Hepatocyte (in vitro differentiated cells): ENCODE measurements around the gene TPRX1. TPM values are rescaled to one million over a fixed set of nuclear protein-coding genes. Genes with fewer than 3 reads are reported as not detected.
"Not testable (repeated sequence)": the region's sequence is repeated elsewhere in the genome, so short reads cannot be mapped to it uniquely, and the experiment has no call there.

Experiments
- DNase-seq: peaks from one replicate; pipeline ENCODE4 v3.0.0-alpha.2; 2016; ENCODE audit warnings: low spot score
- H2AFZ ChIP-seq: fragments of 200-600 bp; sonication (generic); 2 replicates; pipeline ENCODE4 v1.6.0; 2016; ENCODE audit warnings: antibody characterized with exemption, mild to moderate bottlenecking
- H3K27ac ChIP-seq: fragments of 200-600 bp; sonication (generic); 2 replicates; pipeline ENCODE4 v1.5.1; 2016; ENCODE audit warnings: mild to moderate bottlenecking
- H3K27me3 ChIP-seq: fragments of 200-600 bp; sonication (generic); 2 replicates; pipeline ENCODE4 v1.6.1; 2016
- H3K36me3 ChIP-seq: fragments of 200-600 bp; sonication (generic); replicated peaks from 2 replicates; pipeline ENCODE4 v1.5.1; 2016; ENCODE audit warnings: low read depth; ENCODE audit not compliant: insufficient read depth
- H3K4me1 ChIP-seq: fragments of 200-600 bp; sonication (generic); 2 replicates; pipeline ENCODE4 v1.5.1; 2016; ENCODE audit warnings: mild to moderate bottlenecking, moderate library complexity; ENCODE audit not compliant: insufficient read depth
- H3K4me2 ChIP-seq: fragments of 200-600 bp; sonication (generic); 2 replicates; pipeline ENCODE4 v1.6.0; 2016
- H3K4me3 ChIP-seq: fragments of 200-600 bp; sonication (generic); 2 replicates; pipeline ENCODE4 v1.5.1; 2016; ENCODE audit warnings: mild to moderate bottlenecking
- H3K79me2 ChIP-seq: fragments of 200-600 bp; sonication (generic); 2 replicates; pipeline ENCODE4 v1.6.0; 2017; ENCODE audit warnings: mild to moderate bottlenecking
- H3K9me2 ChIP-seq: fragments of 200-600 bp; sonication (generic); replicated peaks from 2 replicates; pipeline ENCODE4 v1.6.0; 2017; ENCODE audit warnings: mild to moderate bottlenecking; ENCODE audit not compliant: insufficient read depth
- H3K9me3 ChIP-seq: fragments of 200-600 bp; sonication (generic); 2 replicates; pipeline ENCODE4 v1.5.1; 2016; ENCODE audit warnings: low read depth, mild to moderate bottlenecking
- H4K20me1 ChIP-seq: fragments of 200-600 bp; sonication (generic); 2 replicates; pipeline ENCODE4 v1.6.0; 2016; ENCODE audit warnings: mild to moderate bottlenecking; ENCODE audit not compliant: insufficient read depth, poor library complexity, severe bottlenecking
- CTCF ChIP-seq: fragments of 200-600 bp; sonication (generic); IDR thresholded peaks from 2 replicates; pipeline ENCODE4 v1.5.1; 2016; ENCODE audit warnings: antibody characterized with exemption, mild to moderate bottlenecking; ENCODE audit not compliant: poor library complexity
- EZH2 ChIP-seq: fragments of 200-600 bp; sonication (generic); IDR thresholded peaks from 2 replicates; pipeline ENCODE4 v1.6.1; 2016; ENCODE audit warnings: antibody characterized with exemption, mild to moderate bottlenecking, borderline replicate concordance
- EZH2phosphoT487 ChIP-seq: fragments of 200-600 bp; sonication (generic); IDR thresholded peaks from one replicate; pipeline ENCODE4 v1.6.1; 2018; ENCODE audit warnings: antibody characterized with exemption, mild to moderate bottlenecking, low read depth, moderate library complexity; ENCODE audit not compliant: unreplicated experiment, severe bottlenecking
- WGBS: methylation state at CpG from one replicate; pipeline ENCODE4 v1.1.6; 2016; ENCODE audit warnings: low lambda C conversion rate; ENCODE audit errors: missing lambda C conversion rate; 5-methylcytosine and 5-hydroxymethylcytosine counted together
- polyA plus RNA-seq: library from polyadenylated mRNA; unstranded; fragments of >200 nt; fragmentation: Nextera tagmentation; extraction: Ambion mirVana; gene quantifications from 2 replicates; pipeline ENCODE4 v1.2.1, GENCODE V29; 2016
- total RNA-seq: library from RNA; depleted of rRNA; stranded (reverse); fragments of >200 nt; gene quantifications from 2 replicates; pipeline ENCODE4 v1.2.3, GENCODE V29; 2014

Gene TPRX1
- total and polyA plus RNA-seq, 2 experiments from 2014 or later: not detected

- H3K4me3 ChIP-seq: no peak overlapping the region
- H3K27me3 ChIP-seq: no peaks in the 10 kb centered on the region
- H4K20me1 ChIP-seq: no peaks in the 10 kb centered on the region
- H2AFZ ChIP-seq: peak overlapping the region; percentile 36
- DNase-seq: peak; percentile 91
- no peaks in the 10 kb centered on the region for H3K36me3 ChIP-seq
- no peaks in the 10 kb centered on the region for H3K9me3 ChIP-seq
- H3K4me1 ChIP-seq: no peaks in the 10 kb centered on the region
- peak overlapping the region; percentile 54 for H3K4me2 ChIP-seq
- H3K27ac ChIP-seq: no peak overlapping the region
- 14% methylated on average over 5 of the region's 10 CpGs for WGBS
- H3K9me2 ChIP-seq: no peaks in the 10 kb centered on the region
- no peaks in the 10 kb centered on the region for H3K79me2 ChIP-seq
- no peak for TF ChIP-seq EZH2
- peak; percentile 90 for TF ChIP-seq CTCF
- no peak for TF ChIP-seq EZH2phosphoT487
Observed at GRCh38 chr19:47790398-47790814, 13.9 kb downstream of the TPRX1 start.

- H3K79me2 ChIP-seq, H4K20me1 ChIP-seq, H3K27me3 ChIP-seq, H3K9me3 ChIP-seq, H3K9me2 ChIP-seq, H3K4me1 ChIP-seq, H3K36me3 ChIP-seq, DNase-seq, H3K4me3 ChIP-seq, H3K27ac ChIP-seq: not testable (repeated sequence)
- Histone ChIP-seq H3K4me2 (peak overlapping the region; percentile 54), H2AFZ (peak overlapping the region; percentile 36)
- WGBS: 64% methylated on average over 13 of the region's 13 CpGs
Observed at GRCh38 chr19:47789811-47790210, 14.5 kb downstream of the TPRX1 start.

DNA sequence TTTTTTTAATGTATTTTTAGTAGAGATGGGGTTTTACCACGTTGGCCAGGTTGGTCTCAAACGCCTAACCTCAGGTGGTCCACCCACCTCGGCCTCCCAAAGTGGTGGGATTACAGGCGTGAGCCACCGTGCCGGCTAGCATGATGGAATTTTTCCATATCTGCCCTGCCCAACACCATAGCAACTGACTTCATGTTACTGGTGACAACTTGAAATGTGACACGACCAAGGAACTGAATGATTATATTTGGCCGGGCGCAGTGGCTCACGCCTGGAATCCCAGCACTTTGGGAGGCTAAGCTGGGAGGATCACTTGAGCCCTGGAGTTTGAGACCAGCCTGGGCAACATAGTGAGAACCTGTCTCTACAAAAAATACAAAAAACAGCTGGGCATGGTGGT is 17.0 kb downstream of the TPRX1 start:
- not testable (repeated sequence) for H3K27ac ChIP-seq, H3K79me2 ChIP-seq, H3K4me1 ChIP-seq, H4K20me1 ChIP-seq, H3K4me3 ChIP-seq, H3K9me2 ChIP-seq, H3K9me3 ChIP-seq, H2AFZ ChIP-seq, DNase-seq, H3K27me3 ChIP-seq, H3K36me3 ChIP-seq, H3K4me2 ChIP-seq
- WGBS: 89% methylated on average over 10 of the region's 10 CpGs

- Histone ChIP-seq H3K9me2 (no peaks in the 10 kb centered on the region), H2AFZ (no peak overlapping the region), H3K27ac (no peak overlapping the region), H3K79me2 (no peaks in the 10 kb centered on the region), H3K27me3 (no peaks in the 10 kb centered on the region), H3K36me3 (no peaks in the 10 kb centered on the region), H3K9me3 (no peaks in the 10 kb centered on the region), H3K4me2 (no peak overlapping the region), H3K4me3 (no peak overlapping the region), H3K4me1 (no peaks in the 10 kb centered on the region), H4K20me1 (no peaks in the 10 kb centered on the region)
- WGBS: 98% methylated on average over 7 of the region's 7 CpGs
- TF ChIP-seq EZH2: no peak
- no peak for TF ChIP-seq CTCF
- no peak for TF ChIP-seq EZH2phosphoT487
- no peak for DNase-seq
Observed at GRCh38 chr19:47786566-47786965, 17.8 kb downstream of the TPRX1 start.
